ENCODE data around the gene CYP4F8.
"Not testable (repeated sequence)": the region's sequence is repeated elsewhere in the genome, so short reads cannot be mapped to it uniquely, and the experiment has no call there.

The CYP4F8 gene

GRCh38 chr19:15644816-15645215 is 29.8 kb downstream of the CYP4F8 start:
- DNase-seq, result no peak

GRCh38 chr19:15649526-15649925 is 34.5 kb downstream of the CYP4F8 start:
- no peak for DNase-seq

- not testable (repeated sequence) for DNase-seq
Observed at GRCh38 chr19:15650123-15650522, 35.1 kb downstream of the CYP4F8 start.

- DNase-seq, result no peak
Observed at GRCh38 chr19:15651791-15652190, 36.8 kb downstream of the CYP4F8 start.

GRCh38 chr19:15652559-15653278 is 37.7 kb downstream of the CYP4F8 start:
- no peak for DNase-seq

- DNase-seq, result no peak
Observed at GRCh38 chr19:15656467-15656866, 41.4 kb downstream of the CYP4F8 start.

- no peak for DNase-seq
Observed at GRCh38 chr19:15663247-15663646, 48.2 kb downstream of the CYP4F8 start.

- no peak for DNase-seq
Observed at GRCh38 chr19:15666186-15666585, 51.2 kb downstream of the CYP4F8 start.

GRCh38 chr19:15666883-15667282 is 51.9 kb downstream of the CYP4F8 start:
- DNase-seq, result no peak

GRCh38 chr19:15669440-15669839 is 54.4 kb downstream of the CYP4F8 start:
- DNase-seq, result no peak

- no peak for DNase-seq
Observed at GRCh38 chr19:15669891-15670290, 54.9 kb downstream of the CYP4F8 start.

- no peak for DNase-seq
Observed at GRCh38 chr19:15671237-15671821, 56.3 kb downstream of the CYP4F8 start.

GRCh38 chr19:15671891-15672579 is 57.0 kb downstream of the CYP4F8 start:
- no peak for DNase-seq

GRCh38 chr19:15672580-15673175 is 57.7 kb downstream of the CYP4F8 start, which contains the start of gene CYP4F12:
Gene CYP4F12, plus strand, starts transcription at chr19:15673087. Its CDS starts 443 bp downstream, at chr19:15673530.
- peak; percentile 10 to 11 for DNase-seq

GRCh38 chr19:15673176-15673654 is 58.2 kb downstream of the CYP4F8 start:
- no peak for DNase-seq

- no peak for DNase-seq
Observed at GRCh38 chr19:15675560-15675959, 60.5 kb downstream of the CYP4F8 start.

GRCh38 chr19:15679089-15679488 is 64.1 kb downstream of the CYP4F8 start:
- no peak for DNase-seq

GRCh38 chr19:15679865-15680264 is 64.8 kb downstream of the CYP4F8 start:
- DNase-seq, result not testable (repeated sequence)

Measured in activated CD4-positive, alpha-beta T cell treated with anti-CD3 and anti-CD28 coated beads, Interleukin-2, amount 50 U/mL, for 48 hours (primary cell).